B cell (primary cell): ENCODE data around the gene MIX23.

Source experiments
- CTCF ChIP-seq: fragments of 200-600 bp; IDR thresholded peaks from one replicate; pipeline ENCODE4 v1.8.0; 2022; ENCODE audit warnings: antibody characterized with exemption, mild to moderate bottlenecking
- EZH2 ChIP-seq: IDR thresholded peaks from 2 replicates; pipeline ENCODE4 v1.6.1; 2012; ENCODE audit warnings: borderline replicate concordance, low read depth, mild to moderate bottlenecking, moderate library complexity, low read length; ENCODE audit not compliant: insufficient read depth, poor library complexity, severe bottlenecking

GRCh38 chr3:122364490-122364889 is 18.5 kb downstream of the MIX23 start:
- TF ChIP-seq CTCF (no peak), EZH2 (no peak)
